HG03060 (cell line): ENCODE measurements around the gene GLDN.
"Not testable (repeated sequence)": the region's sequence is repeated elsewhere in the genome, so short reads cannot be mapped to it uniquely, and the experiment has no call there.

Source experiments
- ATAC-seq: cut with Tn5 transposase; IDR thresholded peaks from one replicate; pipeline ENCODE4 v1.9.1; 2021; ENCODE audit warnings: low read depth, moderate number of reproducible peaks; ENCODE audit not compliant: unreplicated experiment

Gene GLDN

GRCh38 chr15:51438526-51438925, 97.1 kb downstream of the GLDN start:
- ATAC-seq, result no peak

- ATAC-seq, result no peak
Observed at GRCh38 chr15:51443282-51443914, 101.9 kb downstream of the GLDN start.

- no peak for ATAC-seq
Observed at GRCh38 chr15:51444112-51444511, 102.7 kb downstream of the GLDN start.

- ATAC-seq, result no peak
Observed at GRCh38 chr15:51444807-51445206, 103.4 kb downstream of the GLDN start.

- not testable (repeated sequence) for ATAC-seq
Observed at GRCh38 chr15:51446029-51446744, 104.7 kb downstream of the GLDN start.

- ATAC-seq, result no peak
Observed at GRCh38 chr15:51447855-51448621, 106.6 kb downstream of the GLDN start.

GRCh38 chr15:51448622-51449399, 107.4 kb downstream of the GLDN start:
- ATAC-seq, result no peak

GRCh38 chr15:51450001-51450400, 108.5 kb downstream of the GLDN start:
- ATAC-seq, result no peak
